DND-41 (cell line): ENCODE measurements around the gene LEMD2.

ENCODE experiments used
- CTCF ChIP-seq: IDR thresholded peaks from 2 replicates; pipeline ENCODE4 v1.5.1; 2012; ENCODE audit warnings: borderline replicate concordance, low read length, moderate library complexity, mild to moderate bottlenecking; ENCODE audit not compliant: poor library complexity, severe bottlenecking; ENCODE audit errors: extremely low read depth
- EZH2 ChIP-seq: IDR thresholded peaks from 3 replicates; pipeline ENCODE4 v1.6.1; 2012; ENCODE audit warnings: borderline replicate concordance, low read depth, mild to moderate bottlenecking, moderate library complexity, low read length, inconsistent platforms; ENCODE audit not compliant: severe bottlenecking

GRCh38 chr6:33738153-33738552, 50.8 kb downstream of the LEMD2 start:
- TF ChIP-seq CTCF (no peak), EZH2 (no peak)
